ENCODE measurements around the gene NDUFS8.

GRCh38 chr11:68038226-68038717 lies 7.8 kb downstream of the NDUFS8 start:
- TF ChIP-seq, protein P1, sequence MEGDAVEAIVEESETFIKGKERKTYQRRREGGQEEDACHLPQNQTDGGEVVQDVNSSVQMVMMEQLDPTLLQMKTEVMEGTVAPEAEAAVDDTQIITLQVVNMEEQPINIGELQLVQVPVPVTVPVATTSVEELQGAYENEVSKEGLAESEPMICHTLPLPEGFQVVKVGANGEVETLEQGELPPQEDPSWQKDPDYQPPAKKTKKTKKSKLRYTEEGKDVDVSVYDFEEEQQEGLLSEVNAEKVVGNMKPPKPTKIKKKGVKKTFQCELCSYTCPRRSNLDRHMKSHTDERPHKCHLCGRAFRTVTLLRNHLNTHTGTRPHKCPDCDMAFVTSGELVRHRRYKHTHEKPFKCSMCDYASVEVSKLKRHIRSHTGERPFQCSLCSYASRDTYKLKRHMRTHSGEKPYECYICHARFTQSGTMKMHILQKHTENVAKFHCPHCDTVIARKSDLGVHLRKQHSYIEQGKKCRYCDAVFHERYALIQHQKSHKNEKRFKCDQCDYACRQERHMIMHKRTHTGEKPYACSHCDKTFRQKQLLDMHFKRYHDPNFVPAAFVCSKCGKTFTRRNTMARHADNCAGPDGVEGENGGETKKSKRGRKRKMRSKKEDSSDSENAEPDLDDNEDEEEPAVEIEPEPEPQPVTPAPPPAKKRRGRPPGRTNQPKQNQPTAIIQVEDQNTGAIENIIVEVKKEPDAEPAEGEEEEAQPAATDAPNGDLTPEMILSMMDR (IDR thresholded peaks at IDR 0.05 in 2 of 3, conservative IDR thresholded peaks at IDR 0.05 in 1 of 3; ENCODE audit: control insufficient read depth in 2 of 3, extremely low read depth in 1 of 3, insufficient read depth in 1 of 3, low read depth in 3 of 3, low read length in 3 of 3) = no peak
- TF ChIP-seq NFIC (IDR thresholded peaks at IDR 0.05; ENCODE audit: low read depth, low read length) (no peak), PML (IDR thresholded peaks at IDR 0.05; ENCODE audit: low read length) (no peak), BRCA1 (IDR thresholded peaks at IDR 0.05; ENCODE audit: low read depth, low read length) (no peak), ZBTB40 (IDR thresholded peaks at IDR 0.05; ENCODE audit: borderline replicate concordance) (no peak)
- TF ChIP-seq, protein P2, sequence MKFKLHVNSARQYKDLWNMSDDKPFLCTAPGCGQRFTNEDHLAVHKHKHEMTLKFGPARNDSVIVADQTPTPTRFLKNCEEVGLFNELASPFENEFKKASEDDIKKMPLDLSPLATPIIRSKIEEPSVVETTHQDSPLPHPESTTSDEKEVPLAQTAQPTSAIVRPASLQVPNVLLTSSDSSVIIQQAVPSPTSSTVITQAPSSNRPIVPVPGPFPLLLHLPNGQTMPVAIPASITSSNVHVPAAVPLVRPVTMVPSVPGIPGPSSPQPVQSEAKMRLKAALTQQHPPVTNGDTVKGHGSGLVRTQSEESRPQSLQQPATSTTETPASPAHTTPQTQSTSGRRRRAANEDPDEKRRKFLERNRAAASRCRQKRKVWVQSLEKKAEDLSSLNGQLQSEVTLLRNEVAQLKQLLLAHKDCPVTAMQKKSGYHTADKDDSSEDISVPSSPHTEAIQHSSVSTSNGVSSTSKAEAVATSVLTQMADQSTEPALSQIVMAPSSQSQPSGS (IDR thresholded peaks at IDR 0.05; ENCODE audit: low read length) = no peak

Data from GM12878 (cell line).